Cardiac fibroblast (primary cell): ENCODE data around the gene COL16A1.
A peak's percentile ranks its signal among the peaks of the same experiment; 100 is the strongest.

Source experiments
- DNase-seq, 2 donors: peaks; one replicate each; pipeline versions ENCODE4 v3.0.0 to v3.0.0-alpha.2; 2010; ENCODE audit warnings: low read depth in 2 of 2
- H3K4me3 ChIP-seq, 2 donors: replicated peaks in 1 of 2; 1 replicate in 1 of 2; 2 replicates in 1 of 2; pipeline ENCODE4 v1.5.1; 2011; ENCODE audit warnings: low read depth in 2 of 2, low read length in 2 of 2, mild to moderate bottlenecking in 2 of 2, moderate library complexity in 1 of 2
- TF ChIP-seq, protein P1 (sequence below): IDR thresholded peaks from one replicate; pipeline ENCODE4 v1.5.1; 2011; ENCODE audit warnings: low read depth, mild to moderate bottlenecking, low read length, inconsistent platforms

COL16A1 gene

GRCh38 chr1:31673433-31673832, 30.4 kb downstream of the COL16A1 start:
- no peak for DNase-seq
- TF ChIP-seq, protein P1, sequence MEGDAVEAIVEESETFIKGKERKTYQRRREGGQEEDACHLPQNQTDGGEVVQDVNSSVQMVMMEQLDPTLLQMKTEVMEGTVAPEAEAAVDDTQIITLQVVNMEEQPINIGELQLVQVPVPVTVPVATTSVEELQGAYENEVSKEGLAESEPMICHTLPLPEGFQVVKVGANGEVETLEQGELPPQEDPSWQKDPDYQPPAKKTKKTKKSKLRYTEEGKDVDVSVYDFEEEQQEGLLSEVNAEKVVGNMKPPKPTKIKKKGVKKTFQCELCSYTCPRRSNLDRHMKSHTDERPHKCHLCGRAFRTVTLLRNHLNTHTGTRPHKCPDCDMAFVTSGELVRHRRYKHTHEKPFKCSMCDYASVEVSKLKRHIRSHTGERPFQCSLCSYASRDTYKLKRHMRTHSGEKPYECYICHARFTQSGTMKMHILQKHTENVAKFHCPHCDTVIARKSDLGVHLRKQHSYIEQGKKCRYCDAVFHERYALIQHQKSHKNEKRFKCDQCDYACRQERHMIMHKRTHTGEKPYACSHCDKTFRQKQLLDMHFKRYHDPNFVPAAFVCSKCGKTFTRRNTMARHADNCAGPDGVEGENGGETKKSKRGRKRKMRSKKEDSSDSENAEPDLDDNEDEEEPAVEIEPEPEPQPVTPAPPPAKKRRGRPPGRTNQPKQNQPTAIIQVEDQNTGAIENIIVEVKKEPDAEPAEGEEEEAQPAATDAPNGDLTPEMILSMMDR, result no peak
- no peak overlapping the region for H3K4me3 ChIP-seq

GRCh38 chr1:31672986-31673385, 30.8 kb downstream of the COL16A1 start:
- TF ChIP-seq, protein P1, result no peak
- no peak for DNase-seq
- H3K4me3 ChIP-seq, result no peak overlapping the region

GRCh38 chr1:31671561-31672201, 32.1 kb downstream of the COL16A1 start:
- no peak for DNase-seq
- H3K4me3 ChIP-seq, result no peak overlapping the region
- TF ChIP-seq, protein P1, result no peak

- H3K4me3 ChIP-seq, result no peak overlapping the region
- TF ChIP-seq, protein P1, result no peak
- DNase-seq, result no peak
These were observed 32.7 kb downstream of the COL16A1 start for GRCh38 chr1:31671147-31671546.

DNA sequence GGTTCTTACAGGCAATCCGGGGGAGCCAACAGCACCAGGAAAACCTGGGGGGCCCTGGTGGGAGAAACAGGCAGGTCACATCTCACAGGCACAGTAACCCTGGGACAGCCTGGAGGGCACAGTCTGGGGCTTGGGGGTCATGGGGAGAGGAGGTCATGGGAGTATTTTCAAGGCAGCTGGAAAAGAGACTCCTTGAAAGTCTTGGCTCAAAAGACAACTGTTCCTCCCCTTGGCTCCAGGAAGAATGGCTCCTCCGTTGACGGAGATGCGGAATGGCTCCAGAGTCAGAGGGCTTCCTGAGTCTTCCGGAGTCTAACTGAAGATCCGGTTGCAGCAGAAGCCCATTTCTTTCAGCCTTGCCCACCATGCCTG, 33.2 kb downstream of the COL16A1 start:
- peak in 1 of 2 donors; percentile 17 for DNase-seq
- TF ChIP-seq, protein P1, result no peak
- H3K4me3 ChIP-seq, result peak overlapping the region in 1 of 2 donors; percentile 37

DNA sequence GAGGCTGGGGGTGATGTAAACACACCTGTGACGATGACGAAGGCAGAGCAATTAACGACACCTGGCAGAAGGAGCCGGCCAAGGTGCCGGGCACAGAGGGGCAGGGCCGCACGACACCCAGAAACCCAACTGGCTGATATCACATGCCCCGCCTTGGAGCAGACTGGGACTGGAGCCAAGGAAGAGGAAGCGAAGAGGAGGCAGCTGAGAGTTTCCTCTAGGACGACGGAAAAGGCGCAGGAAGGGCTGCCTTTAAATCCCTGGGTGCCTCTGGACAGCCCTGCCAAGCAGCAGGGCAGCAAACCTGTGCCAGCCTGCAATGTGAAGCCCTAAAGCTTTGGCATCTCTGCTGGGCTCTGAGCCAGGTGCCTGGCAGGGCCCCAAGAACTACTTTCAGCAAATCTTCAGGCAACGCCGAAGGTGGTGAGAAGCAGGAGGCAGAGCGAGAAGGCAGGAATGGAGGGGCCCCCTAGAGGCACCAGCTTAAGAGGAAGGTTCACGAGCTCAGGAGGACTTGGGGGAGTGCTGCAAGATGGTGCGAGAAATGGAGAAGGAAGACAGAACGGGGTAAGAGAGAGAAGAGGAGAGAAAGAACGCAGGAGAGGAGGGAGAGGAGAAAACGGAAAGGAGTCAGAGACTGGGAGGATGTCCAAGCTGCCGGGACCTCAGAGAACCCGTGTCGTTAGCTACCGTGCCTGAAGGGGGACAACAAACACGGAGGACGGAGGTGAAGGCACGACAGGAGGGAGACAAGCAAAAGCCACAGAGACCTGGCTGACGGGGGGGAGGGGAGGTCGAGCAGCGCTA, 33.8 kb downstream of the COL16A1 start:
- peak overlapping the region; percentile 17 to 37 for H3K4me3 ChIP-seq
- peak; percentile 63 to 73 for DNase-seq
- TF ChIP-seq, protein P1, result peak; percentile 20

- H3K4me3 ChIP-seq, result no peak overlapping the region
- TF ChIP-seq, protein P1, result no peak
- no peak for DNase-seq
These were observed 34.4 kb downstream of the COL16A1 start for GRCh38 chr1:31669433-31669785.
